Stimulated activated CD4-positive, alpha-beta T cell treated with anti-CD3 and anti-CD28 coated beads, Interleukin-15, amount 100 ng/mL, for 24 hours (primary cell): Measurements from ENCODE around the gene GMPPB.
"Not testable (repeated sequence)": the region's sequence is repeated elsewhere in the genome, so short reads cannot be mapped to it uniquely, and the experiment has no call there.

Source experiments
- DNase-seq: peaks from one replicate; pipeline ENCODE4 v3.0.0-alpha.2; 2020

Gene GMPPB

DNA sequence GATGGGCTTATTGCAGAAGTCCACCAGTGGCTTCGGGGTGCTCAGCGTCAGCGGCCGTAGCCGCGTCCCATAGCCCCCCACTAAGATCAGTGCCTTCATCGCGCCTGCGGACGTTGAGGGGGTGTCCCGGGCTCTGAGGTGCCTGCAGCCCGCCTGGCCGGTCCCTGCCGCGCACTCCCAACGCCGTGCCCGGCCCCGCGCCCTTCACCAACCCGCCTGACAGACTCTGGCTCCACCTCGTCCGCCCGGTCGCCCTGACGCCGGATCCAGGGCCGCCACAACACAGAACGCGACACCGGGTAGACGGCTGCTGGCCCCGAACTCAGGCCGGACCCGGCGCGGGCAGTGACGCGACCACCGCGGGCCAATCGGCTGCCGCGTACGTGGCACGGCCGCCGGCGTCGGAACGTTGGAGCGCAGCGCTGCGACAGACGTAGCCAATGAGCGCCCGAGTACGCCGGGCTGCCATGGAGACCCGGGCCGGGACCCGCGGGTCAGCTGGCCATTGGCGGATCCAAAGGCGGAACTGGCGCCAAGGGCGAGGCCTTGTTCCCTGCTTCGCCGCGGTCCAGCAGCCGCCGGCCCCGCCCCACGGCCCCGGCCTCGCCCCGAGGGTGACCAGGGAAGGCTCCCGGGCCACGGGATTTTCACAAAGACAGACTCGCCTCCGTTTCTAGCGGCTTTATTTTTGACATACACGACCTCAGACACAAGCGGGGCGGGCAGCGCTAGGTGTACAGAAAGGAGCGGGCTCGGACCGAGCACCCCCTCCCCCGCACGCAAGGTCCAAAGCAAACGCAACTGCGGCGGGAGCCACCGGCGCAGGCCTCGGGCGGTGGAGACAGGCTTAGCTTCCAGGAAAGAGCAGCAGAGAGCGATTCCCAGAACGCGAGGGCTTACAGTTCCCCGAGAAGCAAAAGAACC lies at the start of gene GMPPB:
Gene GMPPB (minus strand): TSS at position 324 of the 924 bp plus-strand sequence. CDS start 225 bp downstream, at position 99.
- peak; percentile 97 for DNase-seq

- DNase-seq, result no peak
Measured at GRCh38 chr3:49772703-49773102, 49.0 kb upstream of the GMPPB start.

DNA sequence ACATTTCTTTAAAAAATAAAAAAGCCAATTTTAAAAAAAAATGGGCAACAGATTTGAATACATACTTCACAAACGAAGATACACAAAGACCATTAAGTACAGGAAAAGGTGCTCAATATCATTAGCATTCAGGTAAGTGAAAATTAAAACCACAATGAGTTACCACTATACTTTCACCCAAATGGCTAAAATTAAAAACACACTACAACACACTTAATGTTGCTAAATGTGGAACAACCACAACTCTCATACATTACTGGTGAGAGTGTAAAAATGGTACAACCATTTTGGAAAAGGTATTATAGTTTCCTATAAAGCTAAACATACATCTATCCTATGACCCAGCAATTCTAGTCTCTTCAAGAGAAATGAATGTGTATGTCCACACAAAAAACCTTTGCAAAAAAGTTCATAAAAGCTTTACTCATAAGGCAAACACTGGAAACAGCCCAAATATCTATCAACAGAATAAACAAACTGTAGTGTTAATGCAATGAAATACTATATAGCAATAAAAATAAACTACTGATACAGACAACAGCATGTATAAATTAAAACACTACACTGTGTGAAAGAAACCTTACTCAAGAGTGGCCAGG lies 47.7 kb upstream of the GMPPB start:
- DNase-seq, result no peak

DNA sequence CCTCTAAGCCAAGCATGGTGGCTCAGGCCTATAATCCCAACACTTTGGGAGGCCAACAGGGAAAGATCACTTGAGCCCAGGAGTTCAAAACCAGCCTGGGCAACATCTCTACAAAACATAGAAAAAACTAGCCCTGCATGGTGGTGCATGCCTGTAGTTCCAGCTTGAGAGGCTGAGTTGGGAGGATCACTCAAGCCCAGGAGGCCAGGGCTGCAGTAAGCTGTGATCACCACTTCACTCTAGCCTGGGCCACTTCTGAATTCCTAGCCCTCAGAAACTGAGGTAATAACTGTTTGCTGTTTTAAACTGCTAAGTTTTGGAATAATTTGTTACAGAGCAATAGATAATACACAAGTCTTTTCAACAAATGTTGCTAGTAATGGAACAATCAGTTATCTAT lies 46.2 kb upstream of the GMPPB start:
- DNase-seq, result no peak

- no peak for DNase-seq
Measured at GRCh38 chr3:49769286-49769915, 45.6 kb upstream of the GMPPB start.

DNA sequence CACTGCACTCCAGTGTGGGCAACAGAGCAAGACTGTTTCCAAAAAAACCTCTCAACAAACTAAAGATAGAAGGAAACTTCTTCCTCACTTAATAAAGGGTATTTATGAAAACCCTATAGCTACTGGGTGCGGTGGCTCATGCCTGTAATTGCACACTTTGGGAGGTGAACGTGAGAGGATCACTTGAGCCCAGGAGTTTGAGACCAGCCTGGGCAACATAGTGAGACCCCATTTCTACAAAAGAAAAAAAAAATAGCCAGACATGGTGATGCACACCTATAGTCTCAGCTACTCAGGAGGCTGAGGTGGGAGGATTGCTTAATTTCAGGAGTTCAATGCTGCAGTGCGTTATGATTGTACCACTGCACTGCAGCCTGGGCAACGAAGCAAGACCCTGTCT lies 40.2 kb upstream of the GMPPB start:
- no peak for DNase-seq

DNA sequence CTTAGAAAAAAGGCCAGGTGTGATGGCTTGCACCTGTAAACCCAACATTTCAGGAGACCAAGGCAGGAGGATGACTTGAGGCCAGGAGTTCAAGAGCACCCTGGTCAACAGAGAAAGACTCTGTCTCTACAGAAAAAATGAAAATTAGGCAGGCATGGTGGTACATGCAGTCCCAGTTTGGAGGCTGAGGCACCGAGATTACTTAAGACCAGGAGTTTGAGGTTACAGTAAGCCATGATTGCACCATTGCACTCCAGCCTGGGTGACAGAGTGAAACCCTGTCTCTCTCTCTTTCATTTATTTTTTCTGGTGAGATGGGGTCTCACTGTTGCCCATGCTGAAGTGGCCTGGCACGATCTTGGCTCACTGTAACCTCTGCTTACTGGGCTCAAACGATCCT lies 37.9 kb upstream of the GMPPB start:
- no peak for DNase-seq

DNA sequence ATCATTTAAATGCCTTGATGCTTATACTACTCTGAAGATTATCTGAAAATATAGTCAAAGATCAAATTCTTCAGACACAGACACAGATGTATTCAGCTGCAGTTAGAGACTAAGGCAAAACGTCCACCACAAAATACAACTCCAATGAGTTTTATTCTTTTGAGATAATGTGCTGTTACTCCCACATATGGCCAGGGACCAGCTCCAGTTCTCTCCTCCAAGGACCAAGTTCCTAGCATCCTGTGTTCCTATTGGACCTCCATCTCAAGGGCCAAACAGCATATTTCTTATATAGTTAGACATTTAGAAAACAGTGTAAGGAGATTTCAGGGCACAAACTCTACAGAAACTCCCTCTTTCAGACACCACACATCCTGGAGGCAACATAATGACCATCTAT lies 35.5 kb upstream of the GMPPB start:
- DNase-seq, result no peak

- no peak for DNase-seq
Measured at GRCh38 chr3:49757197-49757596, 33.4 kb upstream of the GMPPB start.

DNA sequence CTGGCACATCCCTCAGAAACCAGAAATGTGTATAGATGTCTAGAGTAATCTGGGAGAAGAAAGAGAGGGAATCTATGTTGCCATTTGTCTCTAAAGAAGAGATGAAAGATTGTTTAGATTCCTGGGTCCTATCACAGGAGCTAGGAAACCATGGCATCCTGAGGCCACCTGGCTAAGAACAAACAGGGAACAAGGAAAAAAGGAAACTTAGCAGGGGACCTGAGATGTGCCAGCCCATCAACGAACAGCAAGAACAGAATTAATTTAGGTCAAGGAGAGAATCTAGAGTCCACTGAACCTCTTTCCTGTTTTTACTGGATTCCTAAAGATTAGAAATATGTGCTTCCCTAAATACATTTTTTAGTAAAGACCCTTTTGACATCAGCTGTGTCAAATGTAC lies 32.3 kb upstream of the GMPPB start:
- DNase-seq, result no peak

DNA sequence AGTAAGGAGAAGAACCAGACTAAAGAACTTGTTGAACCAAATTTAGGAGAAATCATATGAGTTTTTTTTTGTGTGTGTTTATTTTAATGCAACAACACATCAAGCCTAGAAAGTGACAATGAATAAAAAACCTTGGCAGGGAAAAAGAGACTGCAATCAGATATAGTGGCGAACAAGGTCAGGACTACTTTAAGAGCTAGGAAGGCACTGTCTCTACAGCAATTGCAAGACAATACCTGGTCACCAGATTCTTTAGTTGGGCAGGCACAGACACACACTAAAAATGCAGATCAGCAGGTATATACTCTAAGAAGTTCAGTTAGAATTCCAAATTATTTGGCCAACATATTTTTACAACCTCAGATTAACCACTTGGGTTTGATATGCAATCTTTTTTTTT lies 30.8 kb upstream of the GMPPB start:
- no peak for DNase-seq

- DNase-seq, result no peak
Measured at GRCh38 chr3:49751501-49751900, 27.8 kb upstream of the GMPPB start.

DNA sequence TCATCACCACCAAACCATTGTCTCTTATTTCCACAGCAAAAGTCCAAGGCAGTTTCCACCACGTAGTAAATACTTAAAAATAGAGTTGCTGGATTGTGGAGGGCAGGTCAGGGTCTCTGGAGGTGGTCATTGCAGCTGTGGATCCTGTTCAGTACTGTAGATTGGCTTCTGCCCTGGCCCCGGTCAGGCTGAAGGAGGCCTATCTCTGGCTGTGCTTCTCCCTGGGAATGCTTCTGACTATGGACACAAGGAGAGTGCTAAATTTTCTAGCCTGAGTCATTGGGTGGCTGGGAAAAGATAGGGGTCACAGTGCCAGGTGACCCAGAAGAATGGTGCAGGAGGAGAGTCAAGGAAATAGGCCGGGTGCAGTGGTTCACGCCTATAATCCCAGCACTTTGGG lies 26.3 kb upstream of the GMPPB start:
- no peak for DNase-seq

GRCh38 chr3:49748874-49749273 lies 25.1 kb upstream of the GMPPB start:
- DNase-seq, result not testable (repeated sequence)

- DNase-seq, result no peak
Measured at GRCh38 chr3:49747792-49748480, 24.2 kb upstream of the GMPPB start.

GRCh38 chr3:49745986-49746385 lies 22.2 kb upstream of the GMPPB start:
- no peak for DNase-seq

- DNase-seq, result no peak
Measured at GRCh38 chr3:49740427-49740826, 16.7 kb upstream of the GMPPB start.

DNA sequence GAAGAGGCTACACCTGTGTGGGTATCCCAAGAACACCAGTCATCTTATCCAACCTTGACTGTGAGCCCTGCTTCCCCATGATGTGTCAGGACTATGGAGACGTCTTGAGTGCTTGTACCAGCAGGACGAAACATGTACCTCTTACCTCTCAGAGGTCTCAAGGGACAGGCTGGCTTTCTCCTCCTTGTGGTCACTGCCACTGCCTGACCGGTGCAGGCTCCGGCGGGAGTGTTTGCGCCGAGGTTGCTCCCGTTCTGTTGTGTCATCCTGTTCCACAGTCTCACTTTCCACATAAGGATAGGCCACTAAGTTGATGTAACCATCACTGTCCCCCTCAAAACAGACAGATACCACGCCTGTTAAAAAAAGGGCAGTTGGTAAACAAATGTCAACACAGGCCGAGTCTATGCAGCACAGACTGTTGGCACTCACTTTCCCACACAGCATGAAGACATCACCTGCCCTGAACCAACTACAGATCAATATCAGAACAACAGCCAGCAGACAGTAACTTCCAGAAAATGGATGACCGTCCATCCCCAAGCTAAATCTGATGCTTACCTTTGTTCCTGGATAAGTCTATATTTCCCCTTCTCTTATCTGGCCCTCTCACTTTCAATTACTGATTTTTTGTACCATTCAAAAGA lies 14.4 kb upstream of the GMPPB start:
- DNase-seq, result no peak

GRCh38 chr3:49734752-49735151 lies 11.0 kb upstream of the GMPPB start:
- DNase-seq, result no peak

DNA sequence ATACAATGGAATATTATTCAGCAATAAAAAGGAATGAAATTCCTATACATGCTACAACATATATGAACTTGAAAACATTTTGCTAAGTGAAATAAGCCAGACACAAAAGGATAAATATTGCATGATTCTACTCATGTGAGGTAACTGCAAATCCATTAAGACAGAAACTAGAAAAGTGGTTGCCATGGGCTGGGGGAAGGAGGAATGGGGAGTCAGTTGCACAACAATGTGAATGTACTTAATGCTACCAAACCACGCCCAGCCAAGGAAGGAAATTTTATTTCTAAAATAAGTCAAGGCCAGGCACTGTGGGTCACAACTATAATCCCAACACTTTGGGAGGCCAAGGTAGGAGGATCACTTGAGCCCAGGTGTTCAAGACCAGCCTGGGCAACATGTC lies 9.8 kb upstream of the GMPPB start:
- DNase-seq, result no peak

GRCh38 chr3:49732597-49732996 lies 8.8 kb upstream of the GMPPB start:
- DNase-seq, result no peak

GRCh38 chr3:49729966-49730609 lies 6.3 kb upstream of the GMPPB start:
- no peak for DNase-seq
